Germinal center (tissue), 1 donor: Measurements from ENCODE around the gene SH3PXD2B.
"Not testable (repeated sequence)": the region's sequence is repeated elsewhere in the genome, so short reads cannot be mapped to it uniquely, and the experiment has no call there.

Source experiments
- DNase-seq: peaks from one replicate; pipeline ENCODE4 v3.0.0; 2012; ENCODE audit warnings: mixed read lengths, low spot score

SH3PXD2B gene

GRCh38 chr5:172365948-172366608 is 88.2 kb downstream of the SH3PXD2B start:
- no peak for DNase-seq

- no peak for DNase-seq
These were observed 89.6 kb downstream of the SH3PXD2B start for GRCh38 chr5:172364773-172365172.

GRCh38 chr5:172362755-172363154 is 91.6 kb downstream of the SH3PXD2B start:
- DNase-seq = no peak

GRCh38 chr5:172361566-172362238 is 92.6 kb downstream of the SH3PXD2B start:
- no peak for DNase-seq

GRCh38 chr5:172358345-172358744 is 96.0 kb downstream of the SH3PXD2B start:
- no peak for DNase-seq

- DNase-seq = no peak
These were observed 97.8 kb downstream of the SH3PXD2B start for GRCh38 chr5:172356527-172356926.

- DNase-seq = no peak
These were observed 98.3 kb downstream of the SH3PXD2B start for GRCh38 chr5:172356047-172356446.

- DNase-seq = no peak
These were observed 100.5 kb downstream of the SH3PXD2B start for GRCh38 chr5:172353846-172354245.

GRCh38 chr5:172353271-172353812 is 101.0 kb downstream of the SH3PXD2B start:
- DNase-seq = no peak

GRCh38 chr5:172352526-172352925 is 101.8 kb downstream of the SH3PXD2B start:
- not testable (repeated sequence) for DNase-seq

- no peak for DNase-seq
These were observed 103.0 kb downstream of the SH3PXD2B start for GRCh38 chr5:172351240-172351778.

- DNase-seq = no peak
These were observed 103.8 kb downstream of the SH3PXD2B start for GRCh38 chr5:172350212-172351181.

GRCh38 chr5:172348733-172349132 is 105.6 kb downstream of the SH3PXD2B start:
- not testable (repeated sequence) for DNase-seq

- no peak for DNase-seq
These were observed 106.2 kb downstream of the SH3PXD2B start for GRCh38 chr5:172348084-172348483.

GRCh38 chr5:172347496-172348052 is 106.8 kb downstream of the SH3PXD2B start:
- DNase-seq = no peak

GRCh38 chr5:172345881-172346280 is 108.4 kb downstream of the SH3PXD2B start:
- DNase-seq = no peak

- no peak for DNase-seq
These were observed 109.4 kb downstream of the SH3PXD2B start for GRCh38 chr5:172344855-172345409.

GRCh38 chr5:172343741-172344140 is 110.6 kb downstream of the SH3PXD2B start:
- no peak for DNase-seq

GRCh38 chr5:172342918-172343317 is 111.4 kb downstream of the SH3PXD2B start:
- DNase-seq = no peak

- DNase-seq = no peak
These were observed 114.8 kb downstream of the SH3PXD2B start for GRCh38 chr5:172339264-172340180.
